ENCODE measurements around the gene TTC39B.
"Not testable (repeated sequence)": the region's sequence is repeated elsewhere in the genome, so short reads cannot be mapped to it uniquely, and the experiment has no call there.

TTC39B gene

GRCh38 chr9:15346837-15347236 lies 39.8 kb upstream of the TTC39B start:
- no peak for TF ChIP-seq CTCF (IDR thresholded peaks at IDR 0.05; ENCODE audit: low read depth, low read length, missing control alignments)
- no peak overlapping the region for H3K4me3 ChIP-seq (ENCODE audit: low read depth, low read length)
- in situ Hi-C loops (cut with HindIII; ENCODE audit: low sequenced_read_pairs) = no loop called here
- no peak for DNase-seq (ENCODE audit: low read depth)

- in situ Hi-C loops (cut with HindIII; ENCODE audit: low sequenced_read_pairs) = no loop called here
- H3K4me3 ChIP-seq (ENCODE audit: low read depth, low read length) = no peak overlapping the region
- no peak for DNase-seq (ENCODE audit: low read depth)
- no peak for TF ChIP-seq CTCF (IDR thresholded peaks at IDR 0.05; ENCODE audit: low read depth, low read length, missing control alignments)
Measured at GRCh38 chr9:15344191-15344590, 37.2 kb upstream of the TTC39B start.

- no peak for DNase-seq (ENCODE audit: low read depth)
- no peak overlapping the region for H3K4me3 ChIP-seq (ENCODE audit: low read depth, low read length)
- in situ Hi-C loops (cut with HindIII; ENCODE audit: low sequenced_read_pairs) = loop anchor here (5.0 kb wide), 2 partner anchors 49 to 96 kb away; no protein-coding TSS in a partner anchor
- no peak for TF ChIP-seq CTCF (IDR thresholded peaks at IDR 0.05; ENCODE audit: low read depth, low read length, missing control alignments)
Measured at GRCh38 chr9:15333376-15333881, 26.4 kb upstream of the TTC39B start.

GRCh38 chr9:15332939-15333338 lies 25.9 kb upstream of the TTC39B start:
- TF ChIP-seq CTCF (IDR thresholded peaks at IDR 0.05; ENCODE audit: low read depth, low read length, missing control alignments) = no peak
- H3K4me3 ChIP-seq (ENCODE audit: low read depth, low read length) = no peak overlapping the region
- in situ Hi-C loops (cut with HindIII; ENCODE audit: low sequenced_read_pairs) = loop anchor here (5.0 kb wide), 2 partner anchors 49 to 96 kb away; no protein-coding TSS in a partner anchor
- no peak for DNase-seq (ENCODE audit: low read depth)

GRCh38 chr9:15329539-15330109 lies 22.6 kb upstream of the TTC39B start:
- H3K4me3 ChIP-seq (ENCODE audit: low read depth, low read length) = no peak overlapping the region
- in situ Hi-C loops (cut with HindIII; ENCODE audit: low sequenced_read_pairs) = loop anchor here (5.0 kb wide), 2 partner anchors 53 to 92 kb away; no protein-coding TSS in a partner anchor
- TF ChIP-seq CTCF (IDR thresholded peaks at IDR 0.05; ENCODE audit: low read depth, low read length, missing control alignments) = no peak
- no peak for DNase-seq (ENCODE audit: low read depth)

GRCh38 chr9:15328946-15329345 lies 21.9 kb upstream of the TTC39B start:
- no peak for TF ChIP-seq CTCF (IDR thresholded peaks at IDR 0.05; ENCODE audit: low read depth, low read length, missing control alignments)
- DNase-seq (ENCODE audit: low read depth) = no peak
- in situ Hi-C loops (cut with HindIII; ENCODE audit: low sequenced_read_pairs) = no loop called here
- H3K4me3 ChIP-seq (ENCODE audit: low read depth, low read length) = no peak overlapping the region

GRCh38 chr9:15322695-15323094 lies 15.7 kb upstream of the TTC39B start:
- in situ Hi-C loops (cut with HindIII; ENCODE audit: low sequenced_read_pairs); DNase-seq (ENCODE audit: low read depth); H3K4me3 ChIP-seq (ENCODE audit: low read depth, low read length): not testable (repeated sequence)

- DNase-seq (ENCODE audit: low read depth); H3K4me3 ChIP-seq (ENCODE audit: low read depth, low read length); in situ Hi-C loops (cut with HindIII; ENCODE audit: low sequenced_read_pairs): not testable (repeated sequence)
Measured at GRCh38 chr9:15319661-15320060, 12.6 kb upstream of the TTC39B start.
